ENCODE data around the gene FOXD1.

DNA sequence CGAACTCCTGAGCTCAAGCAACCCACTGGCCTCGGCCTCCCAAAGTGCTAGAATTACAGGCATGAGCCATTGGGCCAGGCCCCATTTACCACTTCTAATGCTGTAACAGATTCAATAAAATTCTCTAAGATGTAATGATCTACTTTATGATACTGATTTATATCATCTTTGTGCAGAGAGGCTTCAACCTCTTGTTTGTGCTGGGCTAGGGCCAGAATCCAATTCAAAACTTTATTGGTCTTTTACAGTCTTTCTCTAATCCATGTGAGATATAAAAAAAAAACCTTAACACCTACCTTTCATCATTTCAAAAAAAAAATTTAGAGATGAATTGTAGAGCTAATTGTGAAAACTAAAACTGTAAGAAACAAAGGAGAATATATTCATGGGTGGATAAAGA lies 41.5 kb upstream of the FOXD1 start:
- TF ChIP-seq BHLHE40 (IDR thresholded peaks at IDR 0.05; ENCODE audit: borderline replicate concordance) (no peak), L3MBTL2 (conservative IDR thresholded peaks at IDR 0.05) (no peak), PKNOX1 (IDR thresholded peaks at IDR 0.05) (no peak), FOXK2 (IDR thresholded peaks at IDR 0.05) (no peak), TARDBP (IDR thresholded peaks at IDR 0.05) (no peak), ZNF384 (IDR thresholded peaks at IDR 0.05) (no peak), SP1 (IDR thresholded peaks at IDR 0.05) (no peak), FOXA1 (IDR thresholded peaks at IDR 0.05) (no peak), HDGF (IDR thresholded peaks at IDR 0.05; ENCODE audit: borderline replicate concordance) (no peak), FOXM1 (IDR thresholded peaks at IDR 0.05; ENCODE audit: borderline replicate concordance) (no peak), SUZ12 (IDR thresholded peaks at IDR 0.05) (no peak), ARNT (IDR thresholded peaks at IDR 0.05) (no peak), LEF1 (IDR thresholded peaks at IDR 0.05; ENCODE audit: borderline replicate concordance) (no peak)

Measured in HEK293T (cell line).